Neural cell (in vitro differentiated cells): Measurements from ENCODE around the gene TBL1X. TPM values are rescaled to one million over a fixed set of nuclear protein-coding genes. Genes with fewer than 3 reads are reported as not detected.

Experiments
- H2AFZ ChIP-seq: fragments of 200-600, 300-800 bp; sonication (generic), shearing (Covaris generic); 2 replicates; pipeline ENCODE4 v1.6.0; 2014; ENCODE audit warnings: low read depth, mild to moderate bottlenecking, antibody characterized with exemption, low read length, moderate library complexity
- H3F3A ChIP-seq: fragments of 200-600 bp; shearing (Covaris generic); 2 replicates; pipeline ENCODE4 v1.6.1; 2016; ENCODE audit warnings: mild to moderate bottlenecking, moderate library complexity, mixed read lengths, antibody characterized with exemption, low read length; ENCODE audit not compliant: insufficient read depth, poor library complexity, severe bottlenecking
- H3K27ac ChIP-seq: fragments of 200-600, 300-800 bp; sonication (generic), shearing (Covaris generic); 2 replicates; pipeline ENCODE4 v1.5.1; 2014; ENCODE audit warnings: mild to moderate bottlenecking, low read length, moderate library complexity
- H3K27me3 ChIP-seq: fragments of 300-800, 200-600 bp; sonication (generic), shearing (Covaris generic); 2 replicates; pipeline ENCODE4 v1.6.0; 2014; ENCODE audit warnings: mild to moderate bottlenecking, low read depth, low read length, moderate library complexity; ENCODE audit not compliant: insufficient read depth
- H3K36me3 ChIP-seq: fragments of 300-800, 200-600 bp; sonication (generic), shearing (Covaris generic); 2 replicates; pipeline ENCODE4 v1.5.1; 2014; ENCODE audit warnings: mild to moderate bottlenecking, antibody characterized with exemption, low read length, moderate library complexity; ENCODE audit not compliant: insufficient read depth
- H3K4me2 ChIP-seq: fragments of 300-800, 200-600 bp; sonication (generic), shearing (Covaris generic); 2 replicates; pipeline ENCODE4 v1.6.0; 2014; ENCODE audit warnings: mild to moderate bottlenecking, low read length
- H3K4me3 ChIP-seq: fragments of 300-800, 200-600 bp; sonication (generic), shearing (Covaris generic); 2 replicates; pipeline ENCODE4 v1.5.1; 2014; ENCODE audit warnings: mild to moderate bottlenecking, low read length, moderate library complexity
- H3K79me2 ChIP-seq: fragments of 200-600 bp; shearing (Covaris generic); replicated peaks from 2 replicates; pipeline ENCODE4 v1.6.0; 2014; ENCODE audit warnings: mild to moderate bottlenecking, low read length, moderate library complexity; ENCODE audit not compliant: insufficient read depth
- H3K9ac ChIP-seq: fragments of 300-800, 200-600 bp; sonication (generic), shearing (Covaris generic); 2 replicates; pipeline ENCODE4 v1.6.1; 2016; ENCODE audit warnings: mild to moderate bottlenecking, low read length, mixed read lengths
- H3K9me2 ChIP-seq: fragments of 200-600 bp; shearing (Covaris generic); 2 replicates; pipeline ENCODE4 v1.6.1; 2016; ENCODE audit warnings: mild to moderate bottlenecking, low read length, mixed read lengths; ENCODE audit not compliant: insufficient read depth
- H3K9me3 ChIP-seq: fragments of 200-600, 300-800 bp; sonication (generic), shearing (Covaris generic); 2 replicates; pipeline ENCODE4 v1.6.1; 2016; ENCODE audit warnings: mild to moderate bottlenecking, mixed run types, low read length, moderate library complexity, mixed read lengths
- H4K20me1 ChIP-seq: fragments of 200-600 bp; shearing (Covaris generic); 2 replicates; pipeline ENCODE4 v1.6.1; 2016; ENCODE audit warnings: mild to moderate bottlenecking, mixed run types; ENCODE audit not compliant: insufficient read depth
- CTCF ChIP-seq: fragments of 450-650 bp; IDR thresholded peaks from 2 replicates; pipeline ENCODE4 v1.5.1; 2014; ENCODE audit warnings: antibody characterized with exemption, mild to moderate bottlenecking, moderate library complexity; ENCODE audit not compliant: poor library complexity, severe bottlenecking
- EP300 ChIP-seq: fragments of 450-650 bp; conservative IDR thresholded peaks from 2 replicates; pipeline ENCODE4 v1.6.1; 2014; ENCODE audit warnings: antibody characterized with exemption, mild to moderate bottlenecking, moderate library complexity; ENCODE audit not compliant: poor library complexity, severe bottlenecking
- EZH2 ChIP-seq: fragments of 200-600, 300-800 bp; shearing (Covaris generic), sonication (generic); IDR thresholded peaks from 2 replicates; pipeline ENCODE4 v1.6.1; 2014; ENCODE audit warnings: antibody characterized with exemption, low read length, borderline replicate concordance, mild to moderate bottlenecking; ENCODE audit not compliant: insufficient read depth, poor library complexity, severe bottlenecking
- MXI1 ChIP-seq: fragments of 450-650 bp; conservative IDR thresholded peaks from 2 replicates; pipeline ENCODE4 v1.6.1; 2014; ENCODE audit warnings: antibody characterized with exemption, mild to moderate bottlenecking; ENCODE audit not compliant: poor library complexity, severe bottlenecking
- POLR2AphosphoS5 ChIP-seq: IDR thresholded peaks from 2 replicates; pipeline ENCODE4 v1.6.1; 2012
- RAD21 ChIP-seq: fragments of 450-650 bp; conservative IDR thresholded peaks from 2 replicates; pipeline ENCODE4 v1.6.1; 2014; ENCODE audit warnings: antibody characterized with exemption, mild to moderate bottlenecking, moderate library complexity
- REST ChIP-seq: IDR thresholded peaks from 2 replicates; pipeline ENCODE4 v1.6.1; 2012; ENCODE audit warnings: borderline replicate concordance
- SMC3 ChIP-seq: fragments of 450-650 bp; conservative IDR thresholded peaks from 2 replicates; pipeline ENCODE4 v1.6.1; 2014; ENCODE audit warnings: antibody characterized with exemption, mild to moderate bottlenecking, moderate library complexity; ENCODE audit not compliant: poor library complexity
- TAF1 ChIP-seq: IDR thresholded peaks from 2 replicates; pipeline ENCODE4 v1.6.1; 2012; ENCODE audit warnings: low read depth
- polyA plus RNA-seq: library from polyadenylated mRNA; depleted of rRNA; stranded (reverse); fragments of >200 nt; gene quantifications from 2 replicates; pipeline ENCODE4 v1.2.3, GENCODE V29; 2014

The TBL1X gene
- polyA plus RNA-seq, 1 donor from 2014 or later = 2.2 TPM

GRCh38 chrX:9670136-9670814, 205.4 kb downstream of the TBL1X start:
- Histone ChIP-seq H3K27me3 (no peaks in the 10 kb centered on the region), H3K4me3 (no peak overlapping the region), H3K79me2 (no peaks in the 10 kb centered on the region), H3K36me3 (no peaks in the 10 kb centered on the region), H3K9me3 (no peaks in the 10 kb centered on the region), H3K9me2 (no peaks in the 10 kb centered on the region), H3F3A (no peaks in the 10 kb centered on the region), H3K9ac (no peak overlapping the region), H4K20me1 (no peaks in the 10 kb centered on the region), H2AFZ (no peak overlapping the region), H3K27ac (no peak overlapping the region), H3K4me2 (no peak overlapping the region)
- TF ChIP-seq TAF1 = no peak
- no peak for TF ChIP-seq CTCF
- no peak for TF ChIP-seq REST
- no peak for TF ChIP-seq EZH2
- no peak for TF ChIP-seq RAD21
- TF ChIP-seq MXI1 = no peak
- no peak for TF ChIP-seq POLR2AphosphoS5
- no peak for TF ChIP-seq EP300
- TF ChIP-seq SMC3 = no peak

- no peaks in the 10 kb centered on the region for H3F3A ChIP-seq
- no peak overlapping the region for H3K27ac ChIP-seq
- no peak overlapping the region for H3K4me2 ChIP-seq
- no peaks in the 10 kb centered on the region for H3K79me2 ChIP-seq
- H3K9me3 ChIP-seq = no peaks in the 10 kb centered on the region
- H3K27me3 ChIP-seq = no peaks in the 10 kb centered on the region
- H3K9ac ChIP-seq = no peak overlapping the region
- no peaks in the 10 kb centered on the region for H3K9me2 ChIP-seq
- no peaks in the 10 kb centered on the region for H3K36me3 ChIP-seq
- no peaks in the 10 kb centered on the region for H4K20me1 ChIP-seq
- H3K4me3 ChIP-seq = no peak overlapping the region
- TF ChIP-seq RAD21 (no peak), POLR2AphosphoS5 (no peak), TAF1 (no peak), EZH2 (no peak), MXI1 (no peak), CTCF (no peak), REST (no peak), EP300 (no peak), SMC3 (no peak)
- H2AFZ ChIP-seq = no peak overlapping the region
Measured at GRCh38 chrX:9671998-9672397, 207.1 kb downstream of the TBL1X start.
